GM12878 (cell line): Measurements from ENCODE around the gene ENDOD1. TPM values are rescaled to one million over a fixed set of nuclear protein-coding genes. Genes with fewer than 3 reads are reported as not detected.

Experiments used
- ATAC-seq: fragments of 200-7000 bp; cut with Tn5 transposase; 3 replicates; pipeline ENCODE4 v1.9.1; 2020; ENCODE audit warnings: mild to moderate bottlenecking, moderate library complexity
- BruUV-seq: library from RNA; stranded (reverse); fragments of 400-500 nt; replicated peaks from 2 replicates; lab custom pipeline; 2021; lab: Mats Ljungman, UMichigan
- CTCF ChIA-PET: fragments of 300-600 bp; sonication (Branson Sonifier 250); formaldehyde crosslinking; extraction: SDS; loops from one replicate; lab custom pipeline; 2021; ENCODE audit warnings: inconsistent platforms; lab: Yijun Ruan, JAX
- POLR2A ChIA-PET: fragments of 350-600 bp; formaldehyde crosslinking; extraction: SDS; loops from one replicate; lab custom pipeline; 2021; ENCODE audit warnings: inconsistent platforms; lab: Charles Lee
- RAD21 ChIA-PET: fragments of 300-600 bp; sonication (Branson Sonifier 250); formaldehyde crosslinking; loops from one replicate; lab custom pipeline; 2023; ENCODE audit warnings: antibody characterized with exemption; ENCODE audit not compliant: unreplicated experiment; lab: Charles Lee
- SMC1A ChIA-PET: fragments of 300-600 bp; sonication (Branson Sonifier 250); formaldehyde crosslinking; loops from one replicate; lab custom pipeline; 2023; ENCODE audit not compliant: unreplicated experiment, uncharacterized antibody; lab: Charles Lee
- DNase-seq: peaks from one replicate; pipeline ENCODE4 v3.0.0-alpha.2; 2011; ENCODE audit warnings: low read depth, low spot score
- FAIRE-seq: peaks from 3 replicates; lab custom pipeline; 2011; peaks lifted over from hg19 to GRCh38; lab: Jason Lieb, UNC
- H2AFZ ChIP-seq: 2 replicates; pipeline ENCODE4 v1.6.0; 2011; ENCODE audit warnings: low read depth, low read length, control low read depth; ENCODE audit not compliant: control insufficient read depth
- H3K27ac ChIP-seq: 2 replicates; pipeline ENCODE4 v1.5.1; 2011; ENCODE audit warnings: control low read depth; ENCODE audit not compliant: control insufficient read depth, insufficient read depth
- H3K27me3 ChIP-seq, 2 experiments: replicated peaks in 1 of 2; 2 replicates each; pipeline versions ENCODE4 v1.6.0 to v1.6.1; 2011; ENCODE audit warnings: low read length in 1 of 2; ENCODE audit not compliant: control insufficient read depth in 2 of 2, insufficient read depth in 2 of 2
- H3K36me3 ChIP-seq, 2 experiments: 2 replicates each; pipeline ENCODE4 v1.5.1; 2011; ENCODE audit warnings: low read length in 1 of 2; ENCODE audit not compliant: control insufficient read depth in 2 of 2, insufficient read depth in 2 of 2
- H3K4me1 ChIP-seq: 2 replicates; pipeline ENCODE4 v1.6.1; 2011; ENCODE audit warnings: mild to moderate bottlenecking, low read length, moderate library complexity, mixed read lengths; ENCODE audit not compliant: control insufficient read depth, insufficient read depth
- H3K4me2 ChIP-seq: 2 replicates; pipeline ENCODE4 v1.6.0; 2011; ENCODE audit warnings: control low read depth; ENCODE audit not compliant: control insufficient read depth, insufficient read depth
- H3K4me3 ChIP-seq: fragments of 200-600 bp; sonication (generic); 2 replicates; pipeline ENCODE4 v1.5.1; 2016
- H3K79me2 ChIP-seq: 2 replicates; pipeline ENCODE4 v1.6.0; 2011; ENCODE audit warnings: low read length; ENCODE audit not compliant: control insufficient read depth, insufficient read depth
- H3K9ac ChIP-seq: 2 replicates; pipeline ENCODE4 v1.8.0; 2011; ENCODE audit warnings: low read length, control low read depth, mixed read lengths; ENCODE audit not compliant: control insufficient read depth, insufficient read depth
- H3K9me3 ChIP-seq: replicated peaks from 3 replicates; pipeline ENCODE4 v1.5.1; 2011; ENCODE audit warnings: mild to moderate bottlenecking, low read length; ENCODE audit not compliant: control insufficient read depth, insufficient read depth
- H4K20me1 ChIP-seq: 2 replicates; pipeline ENCODE4 v1.6.0; 2011; ENCODE audit not compliant: control insufficient read depth, insufficient read depth
- ASH2L ChIP-seq: fragments of 300-600, 200-600 bp; sonication (generic); IDR thresholded peaks from 2 replicates; pipeline ENCODE4 v1.6.1; 2017; ENCODE audit warnings: low read depth, mild to moderate bottlenecking, borderline replicate concordance
- BHLHE40 ChIP-seq, 2 experiments: fragments of 450-650 bp in 1 of 2; IDR thresholded peaks; 2 replicates each; pipeline ENCODE4 v1.6.1; 2011 to 2017; ENCODE audit warnings: low read depth in 2 of 2, borderline replicate concordance in 1 of 2, improper control_type of control experiment in 1 of 2, low read length in 1 of 2, mild to moderate bottlenecking in 1 of 2
- CBFB ChIP-seq: IDR thresholded peaks from 2 replicates; pipeline ENCODE4 v1.6.1; 2016; ENCODE audit warnings: antibody characterized with exemption, low read depth
- CHD1 ChIP-seq: IDR thresholded peaks from 2 replicates; pipeline ENCODE4 v1.6.1; 2012; ENCODE audit warnings: low read depth, low read length, improper control_type of control experiment
- CREM ChIP-seq: IDR thresholded peaks from 2 replicates; pipeline ENCODE4 v1.6.1; 2014; ENCODE audit warnings: antibody characterized with exemption, low read depth
- EP300 ChIP-seq, 2 experiments: fragments of 150-350 bp in 1 of 2; IDR thresholded peaks; 2 replicates each; pipeline ENCODE4 v1.6.1; 2011 to 2012; ENCODE audit warnings: low read depth in 2 of 2, low read length in 2 of 2, borderline replicate concordance in 1 of 2, improper control_type of control experiment in 1 of 2, inconsistent platforms in 1 of 2; ENCODE audit not compliant: control insufficient read depth in 1 of 2
- EZH2 ChIP-seq: IDR thresholded peaks from 2 replicates; pipeline ENCODE4 v1.6.1; 2012; ENCODE audit warnings: low read depth, mild to moderate bottlenecking, control low read depth, inconsistent platforms, low read length, borderline replicate concordance; ENCODE audit not compliant: control insufficient read depth
- FOXK2 ChIP-seq: fragments of 450-650 bp; IDR thresholded peaks from 2 replicates; pipeline ENCODE4 v1.6.1; 2017; ENCODE audit warnings: mild to moderate bottlenecking, moderate library complexity
- IKZF1 ChIP-seq: fragments of 450-650 bp; conservative IDR thresholded peaks from 2 replicates; pipeline ENCODE4 v1.6.1; 2017; ENCODE audit warnings: antibody characterized with exemption, mild to moderate bottlenecking
- KAT2A ChIP-seq: conservative IDR thresholded peaks from 2 replicates; pipeline ENCODE4 v1.6.1; 2011; ENCODE audit warnings: low read depth, low read length; ENCODE audit not compliant: control insufficient read depth
- MYB ChIP-seq: fragments of 150-350 bp; IDR thresholded peaks from 2 replicates; pipeline ENCODE4 v1.6.1; 2014; ENCODE audit warnings: mild to moderate bottlenecking, low read depth, low read length, borderline replicate concordance
- NFIC ChIP-seq: IDR thresholded peaks from 2 replicates; pipeline ENCODE4 v1.6.1; 2012; ENCODE audit warnings: low read depth, mild to moderate bottlenecking, inconsistent platforms, low read length, moderate library complexity
- POLR2A ChIP-seq: IDR thresholded peaks from 2 replicates; pipeline ENCODE4 v1.6.1; 2011; ENCODE audit warnings: low read depth, mild to moderate bottlenecking, low read length
- RAD21 ChIP-seq: IDR thresholded peaks from 2 replicates; pipeline ENCODE4 v1.6.1; 2011; ENCODE audit warnings: mild to moderate bottlenecking, low read depth, low read length, moderate library complexity; ENCODE audit not compliant: insufficient read depth
- RELA ChIP-seq: fragments of 450-650 bp; IDR thresholded peaks from 2 replicates; pipeline ENCODE4 v1.8.0; 2014; ENCODE audit warnings: borderline replicate concordance; ENCODE audit not compliant: partially characterized antibody
- SPI1 ChIP-seq: IDR thresholded peaks from 2 replicates; pipeline ENCODE4 v1.6.1; 2011; ENCODE audit warnings: low read depth, mild to moderate bottlenecking, low read length, moderate library complexity, borderline replicate concordance; ENCODE audit not compliant: insufficient read depth
- STAT1 ChIP-seq: fragments of 450-650 bp; conservative IDR thresholded peaks from 2 replicates; pipeline ENCODE4 v1.6.1; 2014; ENCODE audit warnings: antibody characterized with exemption, mild to moderate bottlenecking
- ZNF24 ChIP-seq: fragments of 450-650 bp; IDR thresholded peaks from 2 replicates; pipeline ENCODE4 v1.6.1; 2017; ENCODE audit warnings: antibody characterized with exemption, mild to moderate bottlenecking
- WGBS: methylation state at CpG from one replicate; pipeline ENCODE4 v1.1.6; 2016; ENCODE audit warnings: low lambda C conversion rate; ENCODE audit not compliant: insufficient replicate concordance, insufficient coverage; ENCODE audit errors: missing lambda C conversion rate; 5-methylcytosine and 5-hydroxymethylcytosine counted together
- in situ Hi-C: fragments of 300-500 bp; cut with MboI; formaldehyde crosslinking; loops from 9 replicates; pipeline ENCODE4 v1.14.3; 2018; ENCODE audit warnings: mixed read lengths
- intact Hi-C: fragments of 100-400 bp; cut with micrococcal nuclease; formaldehyde crosslinking; loops from one replicate; pipeline ENCODE4 v1.14.2; 2022; ENCODE audit not compliant: unreplicated experiment
- polyA plus RNA-seq, 11 experiments: library from polyadenylated mRNA; depleted of rRNA in 4 of 11; unstranded in 6 of 11; stranded (reverse) in 5 of 11; fragments of >200 nt; fragmentation: Nextera tagmentation in 4 of 11; fragmentation: Illumina TruSeq in 1 of 11; extraction: Ambion mirVana in 4 of 11; extraction: Trizol in 1 of 11; gene quantifications; 1 replicate in 1 of 11; 2 replicates in 10 of 11; pipeline versions ENCODE4 v1.2.1 to v1.2.3, GENCODE V29; 2011 to 2016; ENCODE audit warnings: inconsistent platforms in 2 of 11, missing spikeins in 2 of 11, low read depth in 1 of 11
- total RNA-seq, 4 experiments: library from RNA; depleted of rRNA in 3 of 4; stranded (reverse); fragments of >200 nt in 3 of 4; fragmentation: Illumina TruSeq in 1 of 4; extraction: Trizol in 1 of 4; gene quantifications; 2 replicates each; pipeline versions ENCODE4 v1.2.1 to v1.2.3, GENCODE V29; 2013 to 2021
- TF ChIP-seq, protein P1 (sequence below): IDR thresholded peaks from 2 replicates; pipeline ENCODE4 v1.6.1; 2011; ENCODE audit warnings: mild to moderate bottlenecking, low read depth, low read length, moderate library complexity; ENCODE audit not compliant: insufficient replicate concordance
- TF ChIP-seq, protein P2 (sequence below): fragments of 150-350 bp; IDR thresholded peaks from 2 replicates; pipeline ENCODE4 v1.6.1; 2014; ENCODE audit warnings: mild to moderate bottlenecking, low read depth, low read length

Gene ENDOD1
- total and polyA plus RNA-seq, 10 of the 15 experiments (the other 5 are each of a cell fraction or from before 2014, with no cell fraction given), result 6.0 to 30.0 (median 12.1) TPM

DNA sequence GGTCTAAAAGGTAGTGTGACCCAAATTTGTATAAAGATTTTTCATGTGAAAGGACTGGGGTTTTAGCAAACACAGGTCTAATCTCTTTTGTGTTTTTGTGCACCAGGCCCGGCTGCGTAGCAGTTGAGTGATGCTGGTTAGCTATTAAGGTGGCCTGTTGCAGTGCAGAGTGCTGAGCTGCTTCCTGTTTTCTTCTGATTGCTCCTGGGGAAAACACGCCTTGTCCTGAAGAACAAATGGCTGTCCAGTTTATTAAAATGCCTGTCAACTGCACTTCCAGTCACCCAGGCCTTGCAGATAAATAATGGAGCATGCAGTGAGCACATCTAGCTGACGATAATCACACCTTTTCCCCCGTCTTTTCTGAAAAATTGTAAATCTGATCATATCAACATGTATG, 21.1 kb upstream of the ENDOD1 start:
- Histone ChIP-seq H3K9ac (peak overlapping the region; percentile 81), H3K36me3 (0 out of 4 replicates have a peak, but pooled peaks cover 0 to 4% of the 10 kb centered on the region in 2 experiments), H3K27ac (peak overlapping the region; percentile 75), H4K20me1 (no peaks in the 10 kb centered on the region), H2AFZ (0 out of 2 replicates have a peak overlapping the region, but pooled peaks have one; percentile 16), H3K79me2 (peaks cover 28% of the 10 kb centered on the region), H3K9me3 (no peaks in the 10 kb centered on the region), H3K4me3 (peak overlapping the region; percentile 99), H3K4me1 (0 out of 2 replicates have a peak, but pooled peaks cover 3% of the 10 kb centered on the region), H3K4me2 (peak overlapping the region; percentile 64), H3K27me3 (no peaks in the 10 kb centered on the region)
- FAIRE-seq (peak; percentile 84), DNase-seq (peak; percentile 88), ATAC-seq (peak; percentile 84)
- ChIA-PET CTCF (interaction anchor here (0.7 to 14.4 kb wide), 18 partner anchors 9 to 1330 kb away, joined by 3 to 459 read pairs (median 6); partner anchors contain the start of genes ENDOD1 and SESN3), RAD21 (interaction anchor here (0.6 to 11.8 kb wide), 15 partner anchors 9 to 722 kb away, joined by 3 to 244 read pairs (median 8); partner anchors contain the start of genes CEP57, CWC15, ENDOD1 and FAM76B), SMC1A (interaction anchor here (1.0 to 14.9 kb wide), 15 partner anchors 12 to 722 kb away, joined by 3 to 315 read pairs (median 5); partner anchors contain the start of genes CEP57, CWC15, ENDOD1 and KDM4D), POLR2A (interaction anchor here (1.0 to 11.1 kb wide), 12 partner anchors 12 to 722 kb away, joined by 3 to 139 read pairs (median 7); partner anchors contain the start of genes CEP57, CWC15, ENDOD1 and FAM76B)
- WGBS, result 0% methylated on average over 5 of the region's 5 CpGs
- intact Hi-C loops (loop anchor here (1.0 to 10.0 kb wide), 5 partner anchors 21 to 694 kb away; partner anchors contain the start of gene ENDOD1), in situ Hi-C loops (no loop called here)
- no TSS peak for BruUV-seq
- TF ChIP-seq EP300 (IDR thresholded peaks at IDR 0.05; ENCODE audit: borderline replicate concordance in 1 of 2, control insufficient read depth in 1 of 2, low read depth in 2 of 2, low read length in 2 of 2) (no peak), FOXK2 (no peak; the same call in 1 of the 2 replicates), CBFB (no peak), ASH2L (no peak), ZNF24 (peak; percentile 60; the same call in 1 of the 2 replicates), BHLHE40 (IDR thresholded peaks at IDR 0.05; ENCODE audit: borderline replicate concordance in 1 of 2, low read depth in 2 of 2, low read length in 1 of 2) (0 out of 4 replicates have a peak, but pooled peaks of 1 of the 2 experiments have one; percentile 13), SPI1 (0 out of 2 replicates have a peak, but pooled peaks have one; percentile 44), STAT1 (no peak), RELA (no peak), EZH2 (no peak), MYB (no peak), RAD21 (no peak), IKZF1 (0 out of 2 replicates have a peak, but pooled peaks have one; percentile 30), CHD1 (0 out of 2 replicates have a peak, but pooled peaks have one; percentile 26), KAT2A (no peak), POLR2A (peak; percentile 81), NFIC (no peak), CREM (peak; percentile 44; the same call in 1 of the 2 replicates)
- TF ChIP-seq, protein P1, sequence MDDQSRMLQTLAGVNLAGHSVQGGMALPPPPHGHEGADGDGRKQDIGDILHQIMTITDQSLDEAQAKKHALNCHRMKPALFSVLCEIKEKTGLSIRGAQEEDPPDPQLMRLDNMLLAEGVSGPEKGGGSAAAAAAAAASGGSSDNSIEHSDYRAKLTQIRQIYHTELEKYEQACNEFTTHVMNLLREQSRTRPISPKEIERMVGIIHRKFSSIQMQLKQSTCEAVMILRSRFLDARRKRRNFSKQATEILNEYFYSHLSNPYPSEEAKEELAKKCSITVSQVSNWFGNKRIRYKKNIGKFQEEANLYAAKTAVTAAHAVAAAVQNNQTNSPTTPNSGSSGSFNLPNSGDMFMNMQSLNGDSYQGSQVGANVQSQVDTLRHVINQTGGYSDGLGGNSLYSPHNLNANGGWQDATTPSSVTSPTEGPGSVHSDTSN, result peak; percentile 46
- TF ChIP-seq, protein P2, sequence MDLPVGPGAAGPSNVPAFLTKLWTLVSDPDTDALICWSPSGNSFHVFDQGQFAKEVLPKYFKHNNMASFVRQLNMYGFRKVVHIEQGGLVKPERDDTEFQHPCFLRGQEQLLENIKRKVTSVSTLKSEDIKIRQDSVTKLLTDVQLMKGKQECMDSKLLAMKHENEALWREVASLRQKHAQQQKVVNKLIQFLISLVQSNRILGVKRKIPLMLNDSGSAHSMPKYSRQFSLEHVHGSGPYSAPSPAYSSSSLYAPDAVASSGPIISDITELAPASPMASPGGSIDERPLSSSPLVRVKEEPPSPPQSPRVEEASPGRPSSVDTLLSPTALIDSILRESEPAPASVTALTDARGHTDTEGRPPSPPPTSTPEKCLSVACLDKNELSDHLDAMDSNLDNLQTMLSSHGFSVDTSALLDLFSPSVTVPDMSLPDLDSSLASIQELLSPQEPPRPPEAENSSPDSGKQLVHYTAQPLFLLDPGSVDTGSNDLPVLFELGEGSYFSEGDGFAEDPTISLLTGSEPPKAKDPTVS, result no peak
